Bronchial epithelial cell (primary cell): ENCODE data around the gene COLEC12. TPM values are rescaled to one million over a fixed set of nuclear protein-coding genes. Genes with fewer than 3 reads are reported as not detected.

Experiments
- DNase-seq: peaks from one replicate; pipeline ENCODE4 v3.0.0-alpha.2; 2010; ENCODE audit warnings: low read depth
- FAIRE-seq: peaks from 2 replicates; lab custom pipeline; 2011; peaks lifted over from hg19 to GRCh38; lab: Jason Lieb, UNC
- H3K27me3 ChIP-seq: 2 replicates; pipeline ENCODE4 v1.5.1; 2011; ENCODE audit warnings: low read length; ENCODE audit not compliant: control insufficient read depth, insufficient read depth
- H3K36me3 ChIP-seq: 2 replicates; pipeline ENCODE4 v1.5.1; 2011; ENCODE audit warnings: low read length; ENCODE audit not compliant: control insufficient read depth, insufficient read depth
- H3K4me3 ChIP-seq: 2 replicates; pipeline ENCODE4 v1.5.1; 2011; ENCODE audit warnings: mild to moderate bottlenecking, low read depth, low read length, control low read depth
- total RNA-seq: library from RNA; depleted of rRNA; stranded (reverse); fragments of >200 nt; gene quantifications from 2 replicates; pipeline ENCODE4 v1.2.1, GENCODE V29; 2014
- TF ChIP-seq, protein P1 (sequence below): IDR thresholded peaks from 2 replicates; pipeline ENCODE4 v1.5.1; 2011; ENCODE audit warnings: mild to moderate bottlenecking, moderate library complexity, low read length, control low read depth, inconsistent platforms; ENCODE audit not compliant: insufficient read depth, severe bottlenecking

COLEC12 gene
- total RNA-seq, 1 donor from 2014 or later = 0.53 TPM

DNA sequence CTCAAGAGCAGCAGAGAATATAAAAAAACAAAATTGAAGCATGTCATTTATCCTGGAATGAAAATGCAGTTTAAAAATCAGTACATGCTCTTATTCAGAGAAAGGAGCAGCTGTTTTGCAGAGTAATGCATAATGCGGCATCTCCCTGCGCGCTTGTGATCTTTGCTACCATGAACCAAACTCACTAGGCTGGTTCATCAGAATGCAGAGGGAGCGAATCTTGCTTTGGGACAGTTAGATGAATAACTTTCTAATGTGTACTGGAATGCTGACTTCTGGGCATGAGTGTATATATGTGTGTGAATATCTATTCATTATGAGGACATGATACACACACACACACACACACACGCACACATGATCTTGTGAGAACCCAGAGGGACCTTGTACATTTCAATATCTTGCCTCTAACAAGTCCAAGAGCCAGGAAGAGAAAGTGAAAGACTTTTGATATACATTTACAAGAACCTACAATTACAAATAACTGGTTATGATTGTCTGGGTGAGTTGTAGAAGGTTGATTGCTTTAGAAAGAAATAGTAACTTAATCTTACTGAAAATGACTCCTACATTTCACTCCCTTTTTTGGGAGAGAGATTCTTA is 178.5 kb downstream of the COLEC12 start:
- no peak for FAIRE-seq
- TF ChIP-seq, protein P1, sequence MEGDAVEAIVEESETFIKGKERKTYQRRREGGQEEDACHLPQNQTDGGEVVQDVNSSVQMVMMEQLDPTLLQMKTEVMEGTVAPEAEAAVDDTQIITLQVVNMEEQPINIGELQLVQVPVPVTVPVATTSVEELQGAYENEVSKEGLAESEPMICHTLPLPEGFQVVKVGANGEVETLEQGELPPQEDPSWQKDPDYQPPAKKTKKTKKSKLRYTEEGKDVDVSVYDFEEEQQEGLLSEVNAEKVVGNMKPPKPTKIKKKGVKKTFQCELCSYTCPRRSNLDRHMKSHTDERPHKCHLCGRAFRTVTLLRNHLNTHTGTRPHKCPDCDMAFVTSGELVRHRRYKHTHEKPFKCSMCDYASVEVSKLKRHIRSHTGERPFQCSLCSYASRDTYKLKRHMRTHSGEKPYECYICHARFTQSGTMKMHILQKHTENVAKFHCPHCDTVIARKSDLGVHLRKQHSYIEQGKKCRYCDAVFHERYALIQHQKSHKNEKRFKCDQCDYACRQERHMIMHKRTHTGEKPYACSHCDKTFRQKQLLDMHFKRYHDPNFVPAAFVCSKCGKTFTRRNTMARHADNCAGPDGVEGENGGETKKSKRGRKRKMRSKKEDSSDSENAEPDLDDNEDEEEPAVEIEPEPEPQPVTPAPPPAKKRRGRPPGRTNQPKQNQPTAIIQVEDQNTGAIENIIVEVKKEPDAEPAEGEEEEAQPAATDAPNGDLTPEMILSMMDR = no peak
- no peak for DNase-seq
- Histone ChIP-seq H3K36me3 (no peaks in the 10 kb centered on the region), H3K4me3 (no peak overlapping the region), H3K27me3 (no peaks in the 10 kb centered on the region)

DNA sequence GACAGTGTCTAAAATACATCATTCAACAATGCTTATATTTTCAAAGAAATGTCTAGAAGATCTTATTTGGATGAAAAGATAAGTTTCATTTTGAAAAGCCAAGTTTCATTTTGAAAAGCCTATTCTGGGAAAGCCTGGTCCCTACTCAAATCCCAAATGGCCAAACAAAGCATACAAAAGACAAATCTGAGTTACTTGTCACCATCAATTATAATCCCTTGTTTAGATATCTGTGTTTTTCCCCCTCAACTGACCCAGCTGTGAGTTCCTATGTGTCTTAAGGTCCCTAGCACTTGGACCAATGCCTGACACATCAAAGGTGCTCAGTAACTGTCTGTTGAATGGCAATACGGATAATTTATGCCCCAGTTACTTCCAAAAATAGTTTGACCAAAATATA is 180.3 kb downstream of the COLEC12 start:
- no peak for FAIRE-seq
- DNase-seq = no peak
- TF ChIP-seq, protein P1 = no peak
- H3K27me3 ChIP-seq = no peaks in the 10 kb centered on the region
- no peaks in the 10 kb centered on the region for H3K36me3 ChIP-seq
- H3K4me3 ChIP-seq = no peak overlapping the region

DNA sequence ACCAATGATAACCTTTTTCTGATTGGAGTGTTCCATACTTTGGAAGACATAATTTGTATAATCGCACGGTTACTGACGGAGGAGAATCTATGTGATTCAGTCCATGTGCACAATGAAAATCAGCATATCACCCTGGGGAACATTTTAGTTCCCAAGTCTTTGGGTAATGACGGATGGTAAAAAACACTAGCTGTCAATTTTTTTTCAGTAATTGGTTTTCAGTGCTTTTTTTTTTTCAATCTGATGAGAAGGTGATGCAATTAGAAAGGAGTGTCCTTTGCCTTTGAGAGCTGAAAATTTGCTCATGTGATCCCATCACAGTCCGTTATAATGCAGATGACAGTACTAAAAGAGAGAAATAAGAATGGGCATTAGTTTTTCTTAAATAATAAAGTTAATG is 180.8 kb downstream of the COLEC12 start:
- no peaks in the 10 kb centered on the region for H3K36me3 ChIP-seq
- no peaks in the 10 kb centered on the region for H3K27me3 ChIP-seq
- FAIRE-seq (no peak), DNase-seq (no peak)
- no peak overlapping the region for H3K4me3 ChIP-seq
- TF ChIP-seq, protein P1 = no peak

DNA sequence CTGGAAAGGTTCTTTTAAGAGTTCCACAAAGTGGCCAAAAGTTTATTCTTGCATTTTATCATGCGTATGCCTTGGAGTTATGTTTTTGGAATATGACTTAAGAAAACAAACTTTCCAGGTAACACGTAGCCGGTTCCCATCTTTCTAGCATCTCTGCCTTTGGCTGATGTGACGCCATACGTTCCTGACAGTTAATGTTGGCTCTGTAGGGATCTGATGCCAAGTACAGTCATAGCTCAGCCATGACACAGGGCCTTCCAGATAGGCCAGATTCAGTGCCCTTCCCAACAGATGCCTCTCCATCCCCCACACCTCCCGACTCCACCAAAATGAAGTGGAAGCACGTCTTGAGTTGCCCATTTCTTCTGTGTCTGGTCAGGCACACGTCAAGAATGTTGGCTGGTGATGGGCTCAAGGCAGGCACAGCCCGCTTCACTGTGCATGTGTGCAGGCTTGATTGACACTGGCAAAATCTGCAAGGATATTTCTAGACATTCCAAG is 181.7 kb downstream of the COLEC12 start:
- H3K4me3 ChIP-seq = no peak overlapping the region
- H3K27me3 ChIP-seq = no peaks in the 10 kb centered on the region
- no peaks in the 10 kb centered on the region for H3K36me3 ChIP-seq
- no peak for FAIRE-seq
- TF ChIP-seq, protein P1 = no peak
- no peak for DNase-seq

DNA sequence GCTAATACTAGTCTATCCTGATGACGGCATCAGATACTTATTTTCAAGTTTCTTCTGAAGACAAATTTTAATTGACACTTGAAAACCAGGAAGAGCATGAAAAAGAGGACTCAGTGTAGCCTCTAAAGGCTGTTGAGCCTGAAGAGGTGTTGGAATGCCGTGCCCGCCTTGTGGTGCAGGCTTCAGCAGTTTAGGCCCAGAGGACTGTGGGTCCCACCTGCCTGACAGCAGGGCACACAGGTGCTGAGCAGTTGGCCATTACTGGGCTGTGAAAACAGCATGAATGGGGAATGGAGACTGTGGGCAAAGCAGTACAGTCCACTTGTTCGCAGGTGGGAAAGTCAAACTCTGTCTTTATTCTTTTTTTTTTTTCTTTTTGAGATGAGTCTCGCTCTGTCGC is 182.9 kb downstream of the COLEC12 start:
- no peaks in the 10 kb centered on the region for H3K27me3 ChIP-seq

More for the DNA sequence above, 182.9 kb downstream of the COLEC12 start:
- DNase-seq = no peak
- H3K36me3 ChIP-seq = no peaks in the 10 kb centered on the region
- TF ChIP-seq, protein P1 = no peak
- no peak for FAIRE-seq
- no peak overlapping the region for H3K4me3 ChIP-seq
